ENCODE data around the gene GAB4.
"Not testable (repeated sequence)": the region's sequence is repeated elsewhere in the genome, so short reads cannot be mapped to it uniquely, and the experiment has no call there.

The GAB4 gene

GRCh38 chr22:16937811-16938210 lies 70.2 kb downstream of the GAB4 start:
- FAIRE-seq (no peak), DNase-seq (ENCODE audit: insufficient read length) (no peak)
- TF ChIP-seq TAF1 (IDR thresholded peaks at IDR 0.05; ENCODE audit: borderline replicate concordance, low read depth, low read length) (no peak), POLR2AphosphoS5 (IDR thresholded peaks at IDR 0.05; ENCODE audit: low read depth, low read length) (no peak), POLR2A (IDR thresholded peaks at IDR 0.05; ENCODE audit: low read depth, low read length) (no peak)

- not testable (repeated sequence) for FAIRE-seq; DNase-seq (ENCODE audit: insufficient read length)
Observed at GRCh38 chr22:16937209-16937608, 70.8 kb downstream of the GAB4 start.

- TF ChIP-seq POLR2A (IDR thresholded peaks at IDR 0.05; ENCODE audit: low read depth, low read length) (no peak), TAF1 (IDR thresholded peaks at IDR 0.05; ENCODE audit: borderline replicate concordance, low read depth, low read length) (no peak), POLR2AphosphoS5 (IDR thresholded peaks at IDR 0.05; ENCODE audit: low read depth, low read length) (no peak)
- no peak for DNase-seq (ENCODE audit: insufficient read length)
- no peak for FAIRE-seq
Observed at GRCh38 chr22:16936625-16937024, 71.4 kb downstream of the GAB4 start.

GRCh38 chr22:16935209-16935608 lies 72.8 kb downstream of the GAB4 start:
- FAIRE-seq (no peak), DNase-seq (ENCODE audit: insufficient read length) (no peak)
- no peak for TF ChIP-seq TAF1 (IDR thresholded peaks at IDR 0.05; ENCODE audit: borderline replicate concordance, low read depth, low read length)
- TF ChIP-seq POLR2A (IDR thresholded peaks at IDR 0.05; ENCODE audit: low read depth, low read length): no peak
- no peak for TF ChIP-seq POLR2AphosphoS5 (IDR thresholded peaks at IDR 0.05; ENCODE audit: low read depth, low read length)

GRCh38 chr22:16933291-16934282 lies 74.4 kb downstream of the GAB4 start:
- TF ChIP-seq TAF1 (IDR thresholded peaks at IDR 0.05; ENCODE audit: borderline replicate concordance, low read depth, low read length) (no peak), POLR2A (IDR thresholded peaks at IDR 0.05; ENCODE audit: low read depth, low read length) (no peak), POLR2AphosphoS5 (IDR thresholded peaks at IDR 0.05; ENCODE audit: low read depth, low read length) (no peak)
- DNase-seq (ENCODE audit: insufficient read length) (no peak), FAIRE-seq (no peak)

- no peak for FAIRE-seq
- TF ChIP-seq TAF1 (IDR thresholded peaks at IDR 0.05; ENCODE audit: borderline replicate concordance, low read depth, low read length) (no peak), POLR2A (IDR thresholded peaks at IDR 0.05; ENCODE audit: low read depth, low read length) (no peak), POLR2AphosphoS5 (IDR thresholded peaks at IDR 0.05; ENCODE audit: low read depth, low read length) (no peak)
Observed at GRCh38 chr22:16932577-16932976, 75.4 kb downstream of the GAB4 start.

GRCh38 chr22:16925407-16925966 lies 82.5 kb downstream of the GAB4 start:
- FAIRE-seq (no peak), DNase-seq (ENCODE audit: insufficient read length) (no peak)
- TF ChIP-seq TAF1 (IDR thresholded peaks at IDR 0.05; ENCODE audit: borderline replicate concordance, low read depth, low read length): no peak
- TF ChIP-seq POLR2AphosphoS5 (IDR thresholded peaks at IDR 0.05; ENCODE audit: low read depth, low read length): no peak
- no peak for TF ChIP-seq POLR2A (IDR thresholded peaks at IDR 0.05; ENCODE audit: low read depth, low read length)

More at GRCh38 chr22:16932577-16932976, 75.4 kb downstream of the GAB4 start:
- DNase-seq (ENCODE audit: insufficient read length): no peak

GRCh38 chr22:16922706-16923105 lies 85.3 kb downstream of the GAB4 start:
- DNase-seq (ENCODE audit: insufficient read length) (no peak), FAIRE-seq (no peak)
- TF ChIP-seq POLR2AphosphoS5 (IDR thresholded peaks at IDR 0.05; ENCODE audit: low read depth, low read length) (no peak), POLR2A (IDR thresholded peaks at IDR 0.05; ENCODE audit: low read depth, low read length) (no peak), TAF1 (IDR thresholded peaks at IDR 0.05; ENCODE audit: borderline replicate concordance, low read depth, low read length) (no peak)

- DNase-seq (ENCODE audit: insufficient read length) (no peak), FAIRE-seq (no peak)
- TF ChIP-seq POLR2AphosphoS5 (IDR thresholded peaks at IDR 0.05; ENCODE audit: low read depth, low read length) (no peak), TAF1 (IDR thresholded peaks at IDR 0.05; ENCODE audit: borderline replicate concordance, low read depth, low read length) (no peak), POLR2A (IDR thresholded peaks at IDR 0.05; ENCODE audit: low read depth, low read length) (no peak)
Observed at GRCh38 chr22:16922076-16922475, 85.9 kb downstream of the GAB4 start.

- DNase-seq (ENCODE audit: insufficient read length) (peak; percentile 35), FAIRE-seq (peak; percentile 74)
- TF ChIP-seq TAF1 (IDR thresholded peaks at IDR 0.05; ENCODE audit: borderline replicate concordance, low read depth, low read length) (no peak), POLR2A (IDR thresholded peaks at IDR 0.05; ENCODE audit: low read depth, low read length) (no peak), POLR2AphosphoS5 (IDR thresholded peaks at IDR 0.05; ENCODE audit: low read depth, low read length) (no peak)
Observed at GRCh38 chr22:16917144-16918003, 90.6 kb downstream of the GAB4 start.

- TF ChIP-seq POLR2AphosphoS5 (IDR thresholded peaks at IDR 0.05; ENCODE audit: low read depth, low read length) (no peak), POLR2A (IDR thresholded peaks at IDR 0.05; ENCODE audit: low read depth, low read length) (no peak), TAF1 (IDR thresholded peaks at IDR 0.05; ENCODE audit: borderline replicate concordance, low read depth, low read length) (no peak)
- no peak for FAIRE-seq
- DNase-seq (ENCODE audit: insufficient read length): no peak
Observed at GRCh38 chr22:16915701-16916100, 92.3 kb downstream of the GAB4 start.

GRCh38 chr22:16914911-16915310 lies 93.1 kb downstream of the GAB4 start:
- not testable (repeated sequence) for FAIRE-seq; DNase-seq (ENCODE audit: insufficient read length)

Data from GM12892 (cell line).